K562 (cell line): ENCODE measurements around the gene PEX6. TPM values are rescaled to one million over a fixed set of nuclear protein-coding genes. Genes with fewer than 3 reads are reported as not detected.

Experiments
- DACH1 ChIP-seq: fragments of 450-650 bp; IDR thresholded peaks from 2 replicates; pipeline ENCODE4 v1.6.1; 2018; ENCODE audit not compliant: partially characterized antibody
- FOSL1 ChIP-seq: fragments of 200-800 bp; sonication (Bioruptor generic); conservative IDR thresholded peaks from 2 replicates; pipeline ENCODE4 v1.6.1; 2016; ENCODE audit warnings: missing genetic modification characterization, missing compliant biosample characterization
- GABPB1 ChIP-seq: sonication (generic); formaldehyde crosslinking; IDR thresholded peaks from 2 replicates; pipeline ENCODE4 v1.8.0; 2022; ENCODE audit warnings: mild to moderate bottlenecking, missing genetic modification reagents
- MAFF ChIP-seq: IDR thresholded peaks from 2 replicates; pipeline ENCODE4 v1.6.1; 2012; ENCODE audit warnings: low read length, improper control_type of control experiment
- NR4A1 ChIP-seq, 2 experiments: fragments of 250-450 bp in 1 of 2; fragments of 450-650 bp in 1 of 2; sonication (Bioruptor Pico) in 1 of 2; IDR thresholded peaks; 2 replicates each; pipeline versions ENCODE4 v1.4.0 to v1.6.1; 2016 to 2020; ENCODE audit warnings: mild to moderate bottlenecking in 2 of 2, missing compliant biosample characterization in 1 of 2, missing genetic modification characterization in 1 of 2, moderate library complexity in 1 of 2
- PURB ChIP-seq: sonication (generic); formaldehyde crosslinking; IDR thresholded peaks from 2 replicates; pipeline ENCODE4 v1.9.0; 2021; ENCODE audit warnings: low read depth, mild to moderate bottlenecking, missing genetic modification reagents
- YY1 ChIP-seq, 3 experiments: IDR thresholded peaks; 2 replicates each; pipeline ENCODE4 v1.6.1; 2011; ENCODE audit warnings: low read length in 2 of 3, mild to moderate bottlenecking in 2 of 3, moderate library complexity in 2 of 3, borderline replicate concordance in 1 of 3, control low read depth in 1 of 3, low read depth in 1 of 3; ENCODE audit not compliant: insufficient read depth in 3 of 3, insufficient replicate concordance in 2 of 3, control insufficient read depth in 1 of 3, insufficient read length in 1 of 3; ENCODE audit errors: extremely low read depth in 1 of 3
- ZFP1 ChIP-seq: fragments of 450-650 bp; formaldehyde crosslinking; IDR thresholded peaks from 2 replicates; pipeline ENCODE4 v1.4.0; 2020; ENCODE audit warnings: mild to moderate bottlenecking, mixed read lengths
- ZNF740 ChIP-seq, 3 experiments: fragments of 200-800 bp in 1 of 3; sonication (Bioruptor generic) in 1 of 3; sonication (generic) in 1 of 3; formaldehyde crosslinking in 1 of 3; IDR thresholded peaks; 2 replicates each; pipeline versions ENCODE4 v1.6.1 to v1.8.0; 2016 to 2022; ENCODE audit warnings: mild to moderate bottlenecking in 2 of 3, missing compliant biosample characterization in 2 of 3, missing genetic modification characterization in 2 of 3, missing genetic modification reagents in 1 of 3
- ZNF764 ChIP-seq: fragments of 250-450 bp; sonication (Bioruptor Pico); IDR thresholded peaks from 2 replicates; pipeline ENCODE4 v1.4.0; 2020; ENCODE audit warnings: low read depth, mild to moderate bottlenecking, moderate library complexity
- polyA plus RNA-seq, 8 experiments: library from polyadenylated mRNA; depleted of rRNA in 4 of 8; stranded (reverse) in 5 of 8; unstranded in 3 of 8; fragments of >200 nt; fragmentation: Nextera tagmentation in 2 of 8; fragmentation: Illumina TruSeq in 1 of 8; extraction: Ambion mirVana in 2 of 8; extraction: Trizol in 1 of 8; gene quantifications; 2 replicates each; pipeline versions ENCODE4 v1.2.1 to v1.2.3, GENCODE V29; 2011 to 2014; ENCODE audit warnings: inconsistent platforms in 1 of 8, missing spikeins in 1 of 8
- total RNA-seq, 7 experiments: library from RNA; depleted of rRNA in 6 of 7; stranded (reverse); fragments of >200 nt in 6 of 7; fragmentation: Illumina TruSeq in 2 of 7; extraction: Trizol in 2 of 7; gene quantifications; 2 replicates each; pipeline versions ENCODE4 v1.2.1 to v1.2.3, GENCODE V29; 2011 to 2021; ENCODE audit warnings: low replicate concordance in 1 of 7
- TF ChIP-seq, protein P1 (sequence below): fragments of 150-350 bp; IDR thresholded peaks from 2 replicates; pipeline ENCODE4 v1.6.1; 2014; ENCODE audit warnings: low read depth, mild to moderate bottlenecking, low read length, borderline replicate concordance
- TF ChIP-seq, protein P2 (sequence below): sonication (generic); formaldehyde crosslinking; IDR thresholded peaks from 2 replicates; pipeline ENCODE4 v1.8.0; 2022; ENCODE audit warnings: mild to moderate bottlenecking, low read depth, missing genetic modification reagents
- TF ChIP-seq, protein P3 (sequence below): fragments of 450-650 bp; IDR thresholded peaks from 2 replicates; pipeline ENCODE4 v1.6.1; 2016
- TF ChIP-seq, protein P4 (sequence below): fragments of 450-650 bp; formaldehyde crosslinking; IDR thresholded peaks from 2 replicates; pipeline ENCODE4 v1.4.0; 2020; ENCODE audit warnings: mild to moderate bottlenecking, moderate library complexity

Gene PEX6
- total and polyA plus RNA-seq, 9 of the 15 experiments (the other 6 are each of a cell fraction or from before 2014, with no cell fraction given) = 0.17 to 20.8 (median 6.9) TPM

GRCh38 chr6:42952389-42952788, 26.6 kb downstream of the PEX6 start (continued):
- no peak for TF ChIP-seq YY1 (IDR thresholded peaks at IDR 0.05; ENCODE audit: borderline replicate concordance in 1 of 3, control insufficient read depth in 1 of 3, extremely low read depth in 1 of 3, insufficient read depth in 3 of 3, insufficient read length in 1 of 3, insufficient replicate concordance in 2 of 3, low read depth in 1 of 3, low read length in 2 of 3)
- TF ChIP-seq, protein P1, sequence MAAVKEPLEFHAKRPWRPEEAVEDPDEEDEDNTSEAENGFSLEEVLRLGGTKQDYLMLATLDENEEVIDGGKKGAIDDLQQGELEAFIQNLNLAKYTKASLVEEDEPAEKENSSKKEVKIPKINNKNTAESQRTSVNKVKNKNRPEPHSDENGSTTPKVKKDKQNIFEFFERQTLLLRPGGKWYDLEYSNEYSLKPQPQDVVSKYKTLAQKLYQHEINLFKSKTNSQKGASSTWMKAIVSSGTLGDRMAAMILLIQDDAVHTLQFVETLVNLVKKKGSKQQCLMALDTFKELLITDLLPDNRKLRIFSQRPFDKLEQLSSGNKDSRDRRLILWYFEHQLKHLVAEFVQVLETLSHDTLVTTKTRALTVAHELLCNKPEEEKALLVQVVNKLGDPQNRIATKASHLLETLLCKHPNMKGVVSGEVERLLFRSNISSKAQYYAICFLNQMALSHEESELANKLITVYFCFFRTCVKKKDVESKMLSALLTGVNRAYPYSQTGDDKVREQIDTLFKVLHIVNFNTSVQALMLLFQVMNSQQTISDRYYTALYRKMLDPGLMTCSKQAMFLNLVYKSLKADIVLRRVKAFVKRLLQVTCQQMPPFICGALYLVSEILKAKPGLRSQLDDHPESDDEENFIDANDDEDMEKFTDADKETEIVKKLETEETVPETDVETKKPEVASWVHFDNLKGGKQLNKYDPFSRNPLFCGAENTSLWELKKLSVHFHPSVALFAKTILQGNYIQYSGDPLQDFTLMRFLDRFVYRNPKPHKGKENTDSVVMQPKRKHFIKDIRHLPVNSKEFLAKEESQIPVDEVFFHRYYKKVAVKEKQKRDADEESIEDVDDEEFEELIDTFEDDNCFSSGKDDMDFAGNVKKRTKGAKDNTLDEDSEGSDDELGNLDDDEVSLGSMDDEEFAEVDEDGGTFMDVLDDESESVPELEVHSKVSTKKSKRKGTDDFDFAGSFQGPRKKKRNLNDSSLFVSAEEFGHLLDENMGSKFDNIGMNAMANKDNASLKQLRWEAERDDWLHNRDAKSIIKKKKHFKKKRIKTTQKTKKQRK = no peak
- no peak for TF ChIP-seq PURB (CRISPR knock-in tag)
- TF ChIP-seq, protein P2, sequence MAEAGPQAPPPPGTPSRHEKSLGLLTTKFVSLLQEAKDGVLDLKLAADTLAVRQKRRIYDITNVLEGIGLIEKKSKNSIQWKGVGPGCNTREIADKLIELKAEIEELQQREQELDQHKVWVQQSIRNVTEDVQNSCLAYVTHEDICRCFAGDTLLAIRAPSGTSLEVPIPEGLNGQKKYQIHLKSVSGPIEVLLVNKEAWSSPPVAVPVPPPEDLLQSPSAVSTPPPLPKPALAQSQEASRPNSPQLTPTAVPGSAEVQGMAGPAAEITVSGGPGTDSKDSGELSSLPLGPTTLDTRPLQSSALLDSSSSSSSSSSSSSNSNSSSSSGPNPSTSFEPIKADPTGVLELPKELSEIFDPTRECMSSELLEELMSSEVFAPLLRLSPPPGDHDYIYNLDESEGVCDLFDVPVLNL = no peak
- no peak for TF ChIP-seq FOSL1
- no peak for TF ChIP-seq ZNF764 (CRISPR knock-in tag)
- TF ChIP-seq, protein P3, sequence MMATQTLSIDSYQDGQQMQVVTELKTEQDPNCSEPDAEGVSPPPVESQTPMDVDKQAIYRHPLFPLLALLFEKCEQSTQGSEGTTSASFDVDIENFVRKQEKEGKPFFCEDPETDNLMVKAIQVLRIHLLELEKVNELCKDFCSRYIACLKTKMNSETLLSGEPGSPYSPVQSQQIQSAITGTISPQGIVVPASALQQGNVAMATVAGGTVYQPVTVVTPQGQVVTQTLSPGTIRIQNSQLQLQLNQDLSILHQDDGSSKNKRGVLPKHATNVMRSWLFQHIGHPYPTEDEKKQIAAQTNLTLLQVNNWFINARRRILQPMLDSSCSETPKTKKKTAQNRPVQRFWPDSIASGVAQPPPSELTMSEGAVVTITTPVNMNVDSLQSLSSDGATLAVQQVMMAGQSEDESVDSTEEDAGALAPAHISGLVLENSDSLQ = no peak
- TF ChIP-seq ZFP1 (CRISPR knock-in tag) = no peak
- TF ChIP-seq, protein P4, sequence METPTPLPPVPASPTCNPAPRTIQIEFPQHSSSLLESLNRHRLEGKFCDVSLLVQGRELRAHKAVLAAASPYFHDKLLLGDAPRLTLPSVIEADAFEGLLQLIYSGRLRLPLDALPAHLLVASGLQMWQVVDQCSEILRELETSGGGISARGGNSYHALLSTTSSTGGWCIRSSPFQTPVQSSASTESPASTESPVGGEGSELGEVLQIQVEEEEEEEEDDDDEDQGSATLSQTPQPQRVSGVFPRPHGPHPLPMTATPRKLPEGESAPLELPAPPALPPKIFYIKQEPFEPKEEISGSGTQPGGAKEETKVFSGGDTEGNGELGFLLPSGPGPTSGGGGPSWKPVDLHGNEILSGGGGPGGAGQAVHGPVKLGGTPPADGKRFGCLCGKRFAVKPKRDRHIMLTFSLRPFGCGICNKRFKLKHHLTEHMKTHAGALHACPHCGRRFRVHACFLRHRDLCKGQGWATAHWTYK (CRISPR knock-in tag) = no peak
- no peak for TF ChIP-seq DACH1
- no peak for TF ChIP-seq GABPB1
- TF ChIP-seq ZNF740 (CRISPR knock-in tag; IDR thresholded peaks at IDR 0.05) = no peak
- 0 out of 4 replicates have a peak, but pooled peaks of 1 of the 2 experiments have one; percentile 45 for TF ChIP-seq ZNF740 (tag; IDR thresholded peaks at IDR 0.05)
- no peak for TF ChIP-seq NR4A1 (CRISPR knock-in tag; IDR thresholded peaks at IDR 0.05)
- 0 out of 2 replicates have a peak, but pooled peaks have one; percentile 42 for TF ChIP-seq NR4A1 (tag; IDR thresholded peaks at IDR 0.05)
- TF ChIP-seq MAFF = no peak
